Esophagus (tissue), 2 donors: Measurements from ENCODE around the gene RAI1. TPM values are rescaled to one million over a fixed set of nuclear protein-coding genes. Genes with fewer than 3 reads are reported as not detected.

ENCODE experiments used
- H3K27ac ChIP-seq, 2 donors: one replicate each; pipeline ENCODE4 v1.5.1; 2013; ENCODE audit warnings: low read depth in 2 of 2, mild to moderate bottlenecking in 2 of 2, inconsistent platforms in 1 of 2, low read length in 1 of 2, moderate library complexity in 1 of 2
- H3K27me3 ChIP-seq, 2 donors: one replicate each; pipeline ENCODE4 v1.6.1; 2013; ENCODE audit warnings: low read length in 2 of 2, control low read depth in 1 of 2, mild to moderate bottlenecking in 1 of 2; ENCODE audit not compliant: insufficient read depth in 2 of 2, control insufficient read depth in 1 of 2
- H3K36me3 ChIP-seq, 2 donors: one replicate each; pipeline ENCODE4 v1.6.1; 2013; ENCODE audit warnings: low read length in 1 of 2; ENCODE audit not compliant: control insufficient read depth in 2 of 2, insufficient read depth in 2 of 2
- H3K4me1 ChIP-seq, 2 donors: one replicate each; pipeline ENCODE4 v1.6.1; 2013; ENCODE audit warnings: low read length in 1 of 2; ENCODE audit not compliant: control insufficient read depth in 2 of 2, insufficient read depth in 2 of 2
- H3K4me3 ChIP-seq, 2 donors: one replicate each; pipeline ENCODE4 v1.5.1; 2013; ENCODE audit warnings: low read length in 2 of 2, mild to moderate bottlenecking in 2 of 2, low read depth in 1 of 2, moderate library complexity in 1 of 2
- H3K9me3 ChIP-seq, 2 donors: one replicate each; pipeline ENCODE4 v1.6.1; 2013; ENCODE audit warnings: mild to moderate bottlenecking in 2 of 2, low read depth in 1 of 2, low read length in 1 of 2, moderate library complexity in 1 of 2; ENCODE audit not compliant: control insufficient read depth in 2 of 2, insufficient read depth in 1 of 2
- WGBS, 2 donors: extraction: QIAGEN DNeasy Blood & Tissue Kit; methylation state at CpG; one replicate each; pipeline ENCODE4 v1.1.7; 2013; 5-methylcytosine and 5-hydroxymethylcytosine counted together
- polyA plus RNA-seq, 2 donors: library from polyadenylated mRNA; stranded (reverse); fragments of 200-250 nt; gene quantifications; one replicate each; pipeline ENCODE4 v1.2.3, GENCODE V29; 2013
- donor health status: healthy with polysubstance abuse.
- donor health status: Bipolar disorder and iron deficiency.

RAI1 gene
- polyA plus RNA-seq, 2 donors, result 10.7 to 14.4 TPM

DNA sequence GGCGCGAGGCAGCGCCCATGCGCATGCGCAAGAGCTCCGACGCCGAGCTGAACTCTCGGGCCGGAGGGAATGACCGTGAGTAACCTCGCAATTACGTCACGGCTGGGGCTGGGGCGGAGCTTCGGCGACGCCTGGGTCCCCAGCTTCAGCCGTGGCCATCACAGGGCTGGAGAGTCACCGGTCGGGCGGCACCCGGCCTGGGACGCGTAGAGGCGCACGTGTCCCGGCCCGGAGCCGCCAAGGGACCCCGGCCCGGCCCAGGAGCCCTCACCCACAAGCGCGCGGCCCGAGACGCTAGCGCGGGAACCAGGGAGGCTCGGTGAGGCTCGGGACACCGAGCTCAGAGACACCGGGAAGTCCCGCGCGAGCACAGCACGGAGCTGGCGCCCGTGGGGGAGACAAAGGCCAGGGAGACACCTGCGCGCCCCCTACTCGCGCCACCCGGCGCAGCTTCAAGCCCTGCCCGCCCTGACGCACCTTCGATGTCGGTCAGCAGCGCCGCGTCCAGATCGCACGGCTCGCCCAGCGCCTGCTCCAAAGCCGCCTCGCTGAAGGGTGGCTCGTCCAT, 155.1 kb downstream of the RAI1 start:
- 0% methylated on average over 67 to 69 of the region's 69 CpGs for WGBS, 2 donors

DNA sequence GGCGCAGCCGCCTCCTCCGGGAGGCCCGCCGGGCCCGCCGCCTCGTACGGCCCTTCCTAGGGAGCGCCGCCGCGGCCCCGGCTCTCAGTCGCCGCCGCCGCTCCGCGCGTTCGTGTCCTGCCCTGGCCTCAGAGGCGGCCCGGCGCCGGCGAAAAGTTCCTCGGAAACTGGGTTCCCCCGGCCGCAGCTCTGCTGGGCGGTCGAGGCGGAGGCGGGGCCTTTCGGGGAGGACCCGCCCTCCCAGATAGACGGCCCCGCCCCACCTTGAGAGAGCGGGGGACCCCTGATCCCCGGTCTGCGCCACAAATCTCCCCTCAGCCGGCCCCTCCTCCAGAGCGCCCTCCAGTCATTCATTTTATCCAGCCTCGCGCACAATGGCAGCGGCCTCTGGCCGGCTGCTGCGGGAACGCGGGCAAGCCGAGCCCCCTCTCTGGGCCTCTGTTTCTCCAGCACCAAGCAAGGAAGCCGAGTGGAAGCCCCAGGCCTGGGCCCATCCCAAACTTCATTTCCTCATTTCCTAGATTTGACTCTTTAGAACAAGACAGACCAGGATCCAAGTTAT, 155.6 kb downstream of the RAI1 start, which contains the start of gene SREBF1:
Gene SREBF1, minus strand, starts transcription at position 169 of the 562 bp plus-strand sequence. CDS start 169 bp downstream, outside the sequence.
- H3K27ac ChIP-seq, result peak within 1 kb of the TSS; percentile 96 to 97
- WGBS, 2 donors, result 2 to 4% methylated on average over 50 to 52 of the region's 52 CpGs
- H3K27me3 ChIP-seq, result no peaks in the 10 kb centered on the region
- peaks cover 10 to 42% of the 10 kb centered on the region in 2 donors for H3K4me1 ChIP-seq
- no peaks in the 10 kb centered on the region for H3K9me3 ChIP-seq
- H3K36me3 ChIP-seq, result no peaks in the 10 kb centered on the region
- H3K4me3 ChIP-seq, result peak within 1 kb of the TSS; percentile 75 to 94

More for the DNA sequence above, 155.1 kb downstream of the RAI1 start:
- peak overlapping the region; percentile 75 to 94 for H3K4me3 ChIP-seq
- H3K4me1 ChIP-seq, result peaks cover 9 to 42% of the 10 kb centered on the region in 2 donors
- no peaks in the 10 kb centered on the region for H3K36me3 ChIP-seq
- no peaks in the 10 kb centered on the region for H3K27me3 ChIP-seq
- no peaks in the 10 kb centered on the region for H3K9me3 ChIP-seq
- peak overlapping the region; percentile 96 to 97 for H3K27ac ChIP-seq

DNA sequence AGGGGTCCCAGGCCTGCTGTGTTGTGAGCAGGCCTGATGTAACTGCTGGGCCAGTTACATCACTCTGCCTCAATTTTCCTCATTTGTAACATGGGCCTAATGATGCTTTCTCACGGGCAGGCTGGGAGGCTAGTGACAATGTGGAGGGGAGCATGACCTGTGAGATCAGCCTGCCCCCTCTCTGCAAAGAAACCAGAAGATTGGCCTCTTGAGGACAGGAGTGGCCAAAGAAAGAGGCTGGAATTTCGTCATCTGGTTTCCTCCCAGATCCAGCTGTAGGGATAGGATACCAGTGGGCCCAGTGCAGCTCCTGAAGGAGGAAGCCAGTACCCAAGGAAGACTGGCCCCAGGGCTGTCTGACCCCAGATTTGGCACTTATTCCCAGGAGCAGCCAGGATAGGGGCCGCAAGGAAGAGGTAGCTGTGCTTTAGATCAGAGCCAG, 156.1 kb downstream of the RAI1 start:
- peak overlapping the region in 1 of 2 donors; percentile 75 for H3K4me3 ChIP-seq
- H3K4me1 ChIP-seq, result peaks cover 11 to 45% of the 10 kb centered on the region in 2 donors
- WGBS, 2 donors, result 42 to 53% methylated on average over 3 of the region's 3 CpGs
- H3K27ac ChIP-seq, result peak overlapping the region; percentile 96 to 97
- no peaks in the 10 kb centered on the region for H3K36me3 ChIP-seq
- no peaks in the 10 kb centered on the region for H3K27me3 ChIP-seq
- no peaks in the 10 kb centered on the region for H3K9me3 ChIP-seq

DNA sequence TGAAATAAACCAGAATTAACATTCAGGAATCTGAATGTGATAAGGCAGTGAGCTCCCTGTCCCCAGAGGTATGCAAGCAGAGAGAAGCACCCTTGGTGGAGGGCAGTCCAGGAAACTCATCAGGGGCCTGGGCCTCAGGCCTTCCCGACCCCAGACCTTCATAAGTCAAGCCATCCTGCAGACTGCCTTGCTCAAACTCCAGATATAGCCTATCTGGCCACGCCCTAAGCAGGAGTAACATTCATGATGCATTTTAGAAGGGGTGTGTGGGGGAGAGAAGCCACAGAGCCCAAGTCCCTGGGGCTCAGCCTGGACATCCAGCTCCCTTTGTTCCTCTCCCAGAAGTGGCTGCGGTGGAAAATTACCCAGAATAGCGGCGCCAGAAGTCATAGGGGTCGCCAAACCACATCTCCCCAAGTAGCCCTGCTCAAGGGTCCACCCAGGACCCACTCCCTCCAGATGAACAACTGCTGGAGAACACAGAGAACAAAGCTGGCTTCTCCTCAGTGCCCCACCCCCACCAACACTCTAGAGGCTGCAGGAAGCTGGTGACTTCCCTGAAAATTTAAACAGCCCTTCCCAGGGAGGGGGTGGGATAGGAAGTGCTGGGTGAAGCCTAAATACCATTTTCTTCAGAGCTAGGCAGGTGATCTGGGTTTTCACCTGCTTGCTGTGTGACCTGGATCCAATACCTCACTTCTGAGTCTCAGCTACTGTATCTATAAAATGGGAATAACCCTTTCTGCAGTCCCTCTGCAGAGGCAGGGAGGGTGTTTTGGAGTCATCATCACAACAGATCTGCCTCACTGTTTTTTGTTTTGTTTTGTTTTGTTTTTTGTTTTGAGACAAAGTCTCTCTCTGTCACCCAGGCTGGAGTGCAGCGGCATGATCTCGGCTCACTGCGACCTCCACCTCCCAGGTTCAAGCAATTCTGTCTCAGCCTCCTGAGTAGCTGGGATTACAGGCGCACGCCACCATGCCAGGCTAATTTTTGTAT, 157.0 kb downstream of the RAI1 start:
- H3K4me3 ChIP-seq, result no peak overlapping the region

DNA sequence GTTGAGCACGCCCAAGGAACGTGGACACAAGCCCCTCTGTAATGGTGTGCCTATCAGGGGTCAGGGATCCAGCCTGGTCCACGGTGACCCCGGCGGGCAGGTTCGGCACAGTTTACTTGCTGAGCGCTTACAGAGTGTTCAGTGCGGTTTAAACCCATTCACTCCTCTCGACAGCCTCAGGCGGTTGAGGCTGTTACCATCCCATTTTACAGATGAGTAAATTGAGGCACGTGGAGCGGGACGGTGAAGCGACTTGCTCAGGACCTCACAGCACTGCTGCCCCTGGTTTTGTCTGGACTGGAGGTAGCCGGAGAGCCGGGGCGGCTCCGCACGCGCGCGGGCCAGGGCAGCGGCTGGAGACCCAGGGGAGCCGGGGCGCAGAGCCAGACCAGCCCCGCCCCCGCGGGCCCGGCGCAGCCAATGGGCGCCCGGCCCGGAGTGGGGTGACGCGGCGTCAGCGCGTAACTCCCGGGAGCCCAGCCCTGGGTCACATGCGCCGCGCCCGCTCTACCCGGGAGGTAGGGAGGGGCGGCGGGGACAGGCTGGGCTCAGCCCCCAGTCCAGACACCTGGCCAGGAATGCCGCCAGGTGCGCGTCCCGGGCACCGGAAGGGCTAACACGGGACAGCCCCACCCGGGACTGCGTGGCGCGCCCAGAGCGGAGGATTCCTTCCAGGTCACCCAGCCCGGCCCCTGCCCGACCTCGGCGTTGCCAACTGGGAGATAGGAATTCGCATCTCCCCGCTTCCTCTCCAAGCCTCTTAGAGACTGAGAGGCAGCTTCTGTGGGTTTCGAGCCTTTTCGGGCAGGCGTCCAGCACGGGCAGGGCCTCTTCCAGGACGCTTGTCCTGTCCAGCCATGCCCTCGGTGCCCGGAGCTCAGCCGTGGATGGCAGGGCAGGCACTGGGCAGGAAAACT, 158.8 kb downstream of the RAI1 start:
- Histone ChIP-seq H3K4me3 (peak overlapping the region; percentile 15 to 45), H3K36me3 (peaks cover 0 to 2% of the 10 kb centered on the region in 2 donors), H3K27me3 (no peaks in the 10 kb centered on the region), H3K9me3 (no peaks in the 10 kb centered on the region), H3K27ac (peak overlapping the region; percentile 96 to 97), H3K4me1 (peaks cover 14 to 46% of the 10 kb centered on the region in 2 donors)
- 2 to 3% methylated on average over 65 to 71 of the region's 71 CpGs for WGBS, 2 donors

More for the DNA sequence above, 157.0 kb downstream of the RAI1 start:
- H3K9me3 ChIP-seq, result no peaks in the 10 kb centered on the region
- H3K36me3 ChIP-seq, result no peaks in the 10 kb centered on the region
- peak overlapping the region; percentile 96 to 97 for H3K27ac ChIP-seq
- WGBS, 2 donors, result 63 to 68% methylated on average over 11 of the region's 11 CpGs
- H3K4me1 ChIP-seq, result peaks cover 14 to 48% of the 10 kb centered on the region in 2 donors
- H3K27me3 ChIP-seq, result no peaks in the 10 kb centered on the region

DNA sequence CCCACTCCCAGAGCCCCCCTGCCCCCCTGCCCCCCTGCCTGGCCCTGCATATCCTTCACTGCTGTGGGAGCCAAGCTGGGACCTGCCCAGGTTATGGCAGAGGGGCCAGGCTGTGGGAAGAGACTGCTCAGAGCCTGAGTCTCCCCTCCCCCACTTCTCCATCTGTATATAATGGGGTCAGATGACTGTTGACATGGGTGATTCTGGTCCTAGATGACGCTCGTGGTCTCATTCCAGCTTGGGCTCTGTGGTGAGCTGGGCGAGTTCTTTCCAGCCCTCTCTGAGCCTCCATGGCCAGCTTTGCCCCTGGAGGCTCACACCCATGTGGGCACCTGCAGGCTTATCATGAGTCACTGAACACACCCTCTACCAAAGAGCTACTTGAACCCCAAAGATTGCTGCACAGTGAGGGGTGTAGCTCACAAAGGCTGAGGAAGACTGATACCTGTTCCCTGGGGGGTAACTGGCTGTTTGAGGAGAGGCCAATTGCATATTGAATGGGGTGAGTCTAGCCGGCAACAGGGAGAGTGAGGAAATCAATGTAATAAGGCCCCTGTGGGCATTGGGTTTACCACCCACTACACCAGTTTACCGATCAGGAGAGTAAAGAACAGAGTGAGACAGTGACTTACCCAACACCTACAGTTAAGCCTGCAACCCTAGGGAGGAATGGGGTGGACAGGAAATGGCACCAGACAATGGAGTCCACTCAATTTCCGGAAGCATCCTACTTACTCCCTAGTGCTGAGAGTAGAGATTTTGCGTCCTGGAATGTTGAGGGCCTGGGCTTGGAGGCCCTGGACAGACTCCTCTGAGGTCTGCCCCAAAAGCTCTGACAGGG, 159.7 kb downstream of the RAI1 start:
- H3K4me1 ChIP-seq, result peaks cover 14 to 37% of the 10 kb centered on the region in 2 donors
- no peaks in the 10 kb centered on the region for H3K9me3 ChIP-seq
- peak overlapping the region; percentile 96 to 97 for H3K27ac ChIP-seq
- no peaks in the 10 kb centered on the region for H3K27me3 ChIP-seq
- peaks cover 0 to 3% of the 10 kb centered on the region in 2 donors for H3K36me3 ChIP-seq
- WGBS, 2 donors, result 30 to 42% methylated on average over 7 of the region's 7 CpGs
- peak overlapping the region in 1 of 2 donors; percentile 15 for H3K4me3 ChIP-seq

DNA sequence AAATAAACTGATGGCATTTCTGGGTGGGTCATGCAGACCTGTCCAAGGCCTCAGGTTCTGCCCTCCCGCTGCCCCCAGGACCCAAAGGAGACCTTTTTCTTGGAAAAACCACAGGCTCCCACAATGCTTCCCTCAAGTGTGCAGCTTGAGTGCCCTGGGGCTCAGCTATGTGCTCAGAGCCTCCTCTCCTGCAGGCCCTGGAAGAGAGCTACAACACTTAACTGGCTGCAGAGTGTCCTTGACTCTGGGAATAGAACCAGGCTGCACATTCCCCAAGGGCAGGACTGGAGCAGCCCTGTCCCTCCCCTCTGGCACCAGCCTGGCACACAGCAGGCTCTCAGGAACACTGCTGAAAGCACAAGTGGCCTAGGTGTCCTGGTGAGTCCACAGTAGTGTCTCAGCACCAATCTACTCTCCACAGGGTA, 160.4 kb downstream of the RAI1 start:
- peak overlapping the region; percentile 96 to 97 for H3K27ac ChIP-seq
- WGBS, 2 donors, result 61 to 70% methylated on average over 1 of the region's 1 CpG
- H3K27me3 ChIP-seq, result no peaks in the 10 kb centered on the region
- no peak overlapping the region for H3K4me3 ChIP-seq
- H3K9me3 ChIP-seq, result no peaks in the 10 kb centered on the region
- peaks cover 0 to 6% of the 10 kb centered on the region in 2 donors for H3K36me3 ChIP-seq
- H3K4me1 ChIP-seq, result peaks cover 14 to 37% of the 10 kb centered on the region in 2 donors

DNA sequence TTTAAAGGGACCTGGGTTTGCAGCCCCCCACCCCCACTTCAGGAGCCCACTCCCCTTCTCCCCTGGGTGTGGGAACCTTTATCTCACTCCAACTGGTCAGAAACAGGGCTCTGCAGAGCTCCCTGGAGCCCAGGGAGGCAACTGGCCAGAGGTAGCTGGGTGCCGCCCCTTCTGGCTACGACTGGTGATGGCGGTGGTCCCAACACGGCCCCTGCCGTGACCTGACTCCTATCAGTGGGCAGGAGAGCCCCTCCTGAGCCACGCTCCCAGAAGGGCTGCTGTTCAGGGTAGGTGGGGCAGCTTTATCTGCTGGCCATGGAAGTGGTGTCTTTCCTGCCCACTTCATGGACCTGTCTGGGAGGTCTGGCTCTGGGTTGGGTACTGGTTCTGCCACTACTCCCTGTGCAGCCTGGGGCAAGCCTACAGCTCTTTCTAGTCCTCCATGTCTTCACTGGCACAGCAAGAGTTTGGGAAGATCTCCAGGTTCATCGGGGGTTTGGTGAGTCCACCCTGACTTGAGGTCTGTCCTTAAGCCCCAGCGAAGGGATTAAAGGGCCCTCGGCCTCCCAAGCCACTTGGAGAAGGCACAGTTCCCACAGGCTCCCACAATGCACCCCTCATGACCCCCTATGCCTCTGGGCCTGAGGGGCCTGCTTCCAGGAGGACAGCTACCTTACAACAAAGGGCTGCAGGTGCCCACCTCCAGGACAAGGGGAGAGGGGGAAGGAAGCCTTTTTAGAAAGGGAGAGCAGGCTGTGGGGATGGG, 161.0 kb downstream of the RAI1 start:
- Histone ChIP-seq H3K36me3 (peaks cover 5 to 13% of the 10 kb centered on the region in 2 donors), H3K9me3 (no peaks in the 10 kb centered on the region), H3K4me1 (peaks cover 12 to 36% of the 10 kb centered on the region in 2 donors), H3K27me3 (no peaks in the 10 kb centered on the region), H3K4me3 (peak overlapping the region in 1 of 2 donors; percentile 16), H3K27ac (peak overlapping the region; percentile 96 to 97)
- WGBS, 2 donors, result 45 to 55% methylated on average over 9 of the region's 9 CpGs
